Ascending aorta (tissue), 2 donors: ENCODE measurements around the gene GRAMD4. TPM values are rescaled to one million over a fixed set of nuclear protein-coding genes. Genes with fewer than 3 reads are reported as not detected.

ENCODE experiments used
- DNase-seq, 2 donors: peaks; one replicate each; pipeline ENCODE4 v3.0.0-alpha.2; 2019; ENCODE audit warnings: low spot score in 2 of 2
- H3K27ac ChIP-seq, 2 donors: fragments of 200-600 bp; sonication (generic); one replicate each; pipeline ENCODE4 v1.5.1; 2016 to 2017; ENCODE audit warnings: mild to moderate bottlenecking in 1 of 2
- H3K27me3 ChIP-seq: fragments of 200-600 bp; sonication (generic); one replicate; pipeline ENCODE4 v1.5.1; 2017
- H3K36me3 ChIP-seq, 2 donors: fragments of 200-600 bp; sonication (generic); one replicate each; pipeline ENCODE4 v1.5.1; 2016
- H3K4me1 ChIP-seq, 2 donors: fragments of 200-600 bp; sonication (generic); one replicate each; pipeline ENCODE4 v1.5.1; 2016 to 2017; ENCODE audit warnings: mild to moderate bottlenecking in 1 of 2
- H3K4me3 ChIP-seq, 2 donors: fragments of 200-600 bp; sonication (generic); one replicate each; pipeline ENCODE4 v1.5.1; 2016 to 2017; ENCODE audit warnings: mild to moderate bottlenecking in 1 of 2
- H3K9me3 ChIP-seq, 2 donors: fragments of 200-600 bp; sonication (generic); one replicate each; pipeline ENCODE4 v1.5.1; 2016
- CTCF ChIP-seq, 3 experiments: fragments of 200-600 bp in 2 of 3; fragments of 450-650 bp in 1 of 3; sonication (generic) in 2 of 3; IDR thresholded peaks; one replicate each; pipeline ENCODE4 v1.5.1; 2016 to 2019; ENCODE audit warnings: antibody characterized with exemption in 3 of 3, mild to moderate bottlenecking in 1 of 3, moderate library complexity in 1 of 3
- intact Hi-C: fragments of 100-400 bp; cut with DNase I; formaldehyde crosslinking; loops from one replicate; pipeline ENCODE4 v1.15.1; 2023
- total RNA-seq: library from RNA; depleted of rRNA; stranded (reverse); fragments of >200 nt; gene quantifications from one replicate; pipeline ENCODE4 v1.1.0, GENCODE V29; 2016

Gene GRAMD4
- total RNA-seq, 1 donor from 2014 or later: 20.2 TPM

GRCh38 chr22:46581538-46582244 lies 38.5 kb upstream of the GRAMD4 start:
- no peaks in the 10 kb centered on the region for H3K27me3 ChIP-seq
- H3K36me3 ChIP-seq: no peaks in the 10 kb centered on the region
- peaks cover 8 to 21% of the 10 kb centered on the region in 2 donors for H3K4me1 ChIP-seq
- no peak for DNase-seq
- H3K9me3 ChIP-seq: no peaks in the 10 kb centered on the region
- intact Hi-C loops: no loop called here
- H3K4me3 ChIP-seq: no peak overlapping the region
- H3K27ac ChIP-seq: no peak overlapping the region
- no peak for TF ChIP-seq CTCF (IDR thresholded peaks at IDR 0.05)

GRCh38 chr22:46582281-46582933 lies 37.8 kb upstream of the GRAMD4 start:
- Histone ChIP-seq H3K9me3 (no peaks in the 10 kb centered on the region), H3K4me1 (peaks cover 8 to 20% of the 10 kb centered on the region in 2 donors), H3K36me3 (no peaks in the 10 kb centered on the region), H3K4me3 (no peak overlapping the region), H3K27ac (no peak overlapping the region), H3K27me3 (no peaks in the 10 kb centered on the region)
- intact Hi-C loops: no loop called here
- DNase-seq: no peak
- no peak for TF ChIP-seq CTCF (IDR thresholded peaks at IDR 0.05)

- H3K9me3 ChIP-seq: no peaks in the 10 kb centered on the region
- no peaks in the 10 kb centered on the region for H3K36me3 ChIP-seq
- no peak for DNase-seq
- H3K27me3 ChIP-seq: no peaks in the 10 kb centered on the region
- peaks cover 0 to 9% of the 10 kb centered on the region in 2 donors for H3K4me1 ChIP-seq
- intact Hi-C loops: no loop called here
- no peak overlapping the region for H3K27ac ChIP-seq
- TF ChIP-seq CTCF (IDR thresholded peaks at IDR 0.05): no peak
- no peak overlapping the region for H3K4me3 ChIP-seq
Observed at GRCh38 chr22:46583571-46583970, 36.6 kb upstream of the GRAMD4 start.

- no peak overlapping the region for H3K27ac ChIP-seq
- peaks cover 0 to 2% of the 10 kb centered on the region in 2 donors for H3K4me1 ChIP-seq
- intact Hi-C loops: no loop called here
- no peaks in the 10 kb centered on the region for H3K36me3 ChIP-seq
- no peaks in the 10 kb centered on the region for H3K9me3 ChIP-seq
- no peak overlapping the region for H3K4me3 ChIP-seq
- no peak for DNase-seq
- no peak for TF ChIP-seq CTCF (IDR thresholded peaks at IDR 0.05)
- no peaks in the 10 kb centered on the region for H3K27me3 ChIP-seq
Observed at GRCh38 chr22:46584081-46584921, 35.9 kb upstream of the GRAMD4 start.

- TF ChIP-seq CTCF (IDR thresholded peaks at IDR 0.05): no peak
- Histone ChIP-seq H3K4me1 (no peaks in the 10 kb centered on the region), H3K4me3 (no peak overlapping the region), H3K9me3 (no peaks in the 10 kb centered on the region), H3K27ac (no peak overlapping the region), H3K36me3 (no peaks in the 10 kb centered on the region), H3K27me3 (no peaks in the 10 kb centered on the region)
- no peak for DNase-seq
- intact Hi-C loops: no loop called here
Observed at GRCh38 chr22:46585340-46586122, 34.7 kb upstream of the GRAMD4 start.
